ENCODE measurements around the gene PLEKHG5.

Gene PLEKHG5

GRCh38 chr1:6483017-6483760 is 8.3 kb downstream of the PLEKHG5 start:
- no peak overlapping the region for H3K4me3 Mint-ChIP-seq
- no peak overlapping the region for H3K27ac Mint-ChIP-seq
- no peaks in the 10 kb centered on the region for H3K36me3 Mint-ChIP-seq
- peaks cover 64% of the 10 kb centered on the region for H3K27me3 Mint-ChIP-seq
- no peaks in the 10 kb centered on the region for H3K9me3 Mint-ChIP-seq
- ATAC-seq = no peak
- H3K4me1 Mint-ChIP-seq = peaks cover 13% of the 10 kb centered on the region

GRCh38 chr1:6481820-6482219 is 9.6 kb downstream of the PLEKHG5 start:
- Mint-ChIP-seq H3K9me3 (no peaks in the 10 kb centered on the region), H3K27me3 (peaks cover 55% of the 10 kb centered on the region), H3K36me3 (no peaks in the 10 kb centered on the region), H3K4me3 (no peak overlapping the region), H3K4me1 (peaks cover 13% of the 10 kb centered on the region), H3K27ac (no peak overlapping the region)
- ATAC-seq = no peak

- H3K9me3 Mint-ChIP-seq = no peaks in the 10 kb centered on the region
- H3K27me3 Mint-ChIP-seq = peaks cover 31% of the 10 kb centered on the region
- no peak overlapping the region for H3K27ac Mint-ChIP-seq
- peaks cover 11% of the 10 kb centered on the region for H3K4me1 Mint-ChIP-seq
- H3K4me3 Mint-ChIP-seq = no peak overlapping the region
- no peak for ATAC-seq
- H3K36me3 Mint-ChIP-seq = no peaks in the 10 kb centered on the region
These were observed 14.2 kb downstream of the PLEKHG5 start for GRCh38 chr1:6477039-6477820.

DNA sequence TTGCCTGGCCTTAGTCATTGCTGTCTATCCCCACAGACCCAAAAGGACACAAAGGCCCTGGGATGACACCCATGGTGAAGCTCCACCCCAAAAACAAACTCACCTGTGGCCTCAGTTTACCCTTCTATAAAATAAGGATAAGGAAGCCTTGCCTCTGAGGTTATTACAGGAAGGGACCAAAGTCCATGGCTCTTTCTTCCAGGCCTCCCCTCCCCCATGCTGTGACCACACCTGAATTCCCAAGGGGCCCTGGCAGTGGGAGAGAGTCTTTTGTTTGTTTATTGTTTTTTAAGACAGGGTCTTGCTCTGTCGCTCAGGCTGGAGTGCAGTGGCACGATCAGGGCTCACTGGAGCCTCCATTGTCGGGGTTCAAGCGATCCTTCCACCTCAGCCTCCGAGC is 15.0 kb downstream of the PLEKHG5 start:
- ATAC-seq = no peak
- Mint-ChIP-seq H3K27ac (no peak overlapping the region), H3K4me3 (no peak overlapping the region)

DNA sequence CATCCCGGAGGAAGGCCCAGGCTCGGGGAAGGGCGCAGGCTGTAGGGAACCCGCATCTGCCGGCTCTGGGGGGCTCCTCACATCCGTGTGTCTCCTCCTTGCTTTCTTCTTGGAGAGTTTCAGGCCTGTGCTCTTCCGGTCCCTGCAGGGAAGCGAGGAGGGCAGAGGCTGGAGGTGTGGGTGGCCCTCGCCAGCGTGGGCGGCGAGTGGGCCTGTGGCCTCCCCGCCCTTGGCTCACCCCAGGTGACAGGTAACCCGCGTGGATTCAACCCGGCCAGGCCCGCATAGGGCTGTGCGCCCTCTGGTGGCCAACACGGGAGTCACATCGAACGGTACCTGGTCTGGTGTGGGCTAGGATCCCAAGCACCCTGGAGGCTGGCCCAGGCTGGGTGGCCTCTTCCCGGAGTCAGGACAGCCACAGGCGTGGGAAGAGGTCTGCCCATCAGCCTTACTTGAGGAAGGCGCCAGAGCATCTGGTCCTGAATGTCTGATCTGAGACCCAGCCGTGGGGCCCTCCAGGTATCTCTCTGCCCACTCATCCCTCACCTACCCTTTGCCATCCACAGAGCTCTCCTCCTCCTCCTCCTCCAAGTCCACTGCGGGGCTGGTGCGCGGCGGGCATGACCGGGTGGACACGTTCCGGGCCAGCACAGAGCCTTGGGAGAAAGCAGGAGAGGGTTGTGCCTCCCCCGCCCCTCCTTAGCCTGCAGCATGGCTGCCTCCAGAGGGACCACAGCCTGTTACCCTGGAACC is 15.9 kb downstream of the PLEKHG5 start:
- Mint-ChIP-seq H3K27ac (no peak overlapping the region), H3K4me1 (peaks cover 11% of the 10 kb centered on the region), H3K9me3 (no peaks in the 10 kb centered on the region), H3K27me3 (peaks cover 14% of the 10 kb centered on the region), H3K36me3 (no peaks in the 10 kb centered on the region), H3K4me3 (no peak overlapping the region)
- peak; percentile 74 for ATAC-seq

More for the DNA sequence above, 15.0 kb downstream of the PLEKHG5 start:
- no peaks in the 10 kb centered on the region for H3K9me3 Mint-ChIP-seq
- H3K4me1 Mint-ChIP-seq = peaks cover 11% of the 10 kb centered on the region
- H3K36me3 Mint-ChIP-seq = no peaks in the 10 kb centered on the region
- H3K27me3 Mint-ChIP-seq = peaks cover 23% of the 10 kb centered on the region

DNA sequence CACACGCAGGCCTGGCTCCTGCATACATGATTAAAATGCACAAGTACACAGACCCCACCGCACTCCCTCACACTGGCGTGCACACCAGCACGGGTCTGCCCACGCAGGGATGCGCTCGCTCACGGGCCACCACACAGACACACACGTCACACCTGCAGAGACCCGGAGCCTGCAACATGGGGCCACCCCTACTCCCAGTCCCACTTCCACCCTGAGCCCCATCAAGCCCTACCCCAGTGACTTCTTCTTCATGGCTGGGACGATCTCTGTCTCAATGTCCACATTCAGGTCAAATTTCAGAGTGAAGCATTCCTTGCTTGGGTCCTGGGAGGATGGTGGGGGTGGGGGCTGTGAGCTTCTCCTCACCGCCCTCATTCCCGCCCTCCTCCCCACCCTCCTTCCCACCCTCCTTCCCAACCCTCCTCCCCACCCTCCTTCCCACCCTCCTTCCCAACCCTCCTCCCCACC is 16.6 kb downstream of the PLEKHG5 start:
- H3K36me3 Mint-ChIP-seq = no peaks in the 10 kb centered on the region
- H3K27me3 Mint-ChIP-seq = peaks cover 13% of the 10 kb centered on the region
- no peak overlapping the region for H3K27ac Mint-ChIP-seq
- peaks cover 11% of the 10 kb centered on the region for H3K4me1 Mint-ChIP-seq
- H3K4me3 Mint-ChIP-seq = no peak overlapping the region
- no peak for ATAC-seq
- no peaks in the 10 kb centered on the region for H3K9me3 Mint-ChIP-seq

GRCh38 chr1:6473974-6474814 is 17.3 kb downstream of the PLEKHG5 start:
- H3K27me3 Mint-ChIP-seq = peaks cover 13% of the 10 kb centered on the region
- no peak overlapping the region for H3K4me3 Mint-ChIP-seq
- H3K36me3 Mint-ChIP-seq = no peaks in the 10 kb centered on the region
- no peak overlapping the region for H3K27ac Mint-ChIP-seq
- ATAC-seq = no peak
- peaks cover 11% of the 10 kb centered on the region for H3K4me1 Mint-ChIP-seq
- no peaks in the 10 kb centered on the region for H3K9me3 Mint-ChIP-seq

DNA sequence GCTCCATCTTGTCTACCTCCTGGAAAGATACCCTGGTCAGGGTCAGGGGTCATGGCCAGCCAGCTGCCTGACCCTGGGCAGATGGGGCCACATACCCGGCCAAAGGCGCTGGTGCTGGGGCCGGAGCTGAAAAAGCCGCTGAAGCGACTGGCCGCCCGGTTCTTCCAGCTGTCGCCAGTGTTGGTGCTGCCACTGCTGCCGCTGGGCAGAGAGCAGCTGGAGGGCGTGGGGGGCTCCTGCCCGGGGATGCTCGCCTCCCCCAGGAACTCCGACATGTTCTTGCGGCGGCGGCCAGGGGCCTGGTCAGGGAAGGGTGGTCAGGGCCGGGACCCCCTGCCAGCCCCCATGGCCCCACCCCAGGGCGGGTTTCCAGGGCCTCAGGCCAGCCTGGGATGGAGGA is 18.3 kb downstream of the PLEKHG5 start:
- Mint-ChIP-seq H3K9me3 (no peaks in the 10 kb centered on the region), H3K4me3 (no peak overlapping the region), H3K27ac (no peak overlapping the region), H3K27me3 (peaks cover 13% of the 10 kb centered on the region), H3K4me1 (peaks cover 11% of the 10 kb centered on the region), H3K36me3 (no peaks in the 10 kb centered on the region)
- no peak for ATAC-seq

GRCh38 chr1:6472391-6472790 is 19.1 kb downstream of the PLEKHG5 start:
- Mint-ChIP-seq H3K27ac (no peak overlapping the region), H3K4me3 (no peak overlapping the region), H3K36me3 (no peaks in the 10 kb centered on the region), H3K27me3 (peaks cover 20% of the 10 kb centered on the region), H3K4me1 (peaks cover 11% of the 10 kb centered on the region), H3K9me3 (no peaks in the 10 kb centered on the region)
- no peak for ATAC-seq

- Mint-ChIP-seq H3K9me3 (no peaks in the 10 kb centered on the region), H3K36me3 (no peaks in the 10 kb centered on the region), H3K4me1 (peaks cover 11% of the 10 kb centered on the region), H3K27ac (no peak overlapping the region), H3K27me3 (peaks cover 24% of the 10 kb centered on the region), H3K4me3 (no peak overlapping the region)
- no peak for ATAC-seq
These were observed 19.5 kb downstream of the PLEKHG5 start for GRCh38 chr1:6471970-6472368.

- ATAC-seq = no peak
- Mint-ChIP-seq H3K27me3 (peaks cover 28% of the 10 kb centered on the region), H3K4me1 (peaks cover 11% of the 10 kb centered on the region), H3K4me3 (no peak overlapping the region), H3K27ac (no peak overlapping the region), H3K9me3 (no peaks in the 10 kb centered on the region), H3K36me3 (no peaks in the 10 kb centered on the region)
These were observed 20.1 kb downstream of the PLEKHG5 start for GRCh38 chr1:6471086-6471969.

GRCh38 chr1:6470132-6471085 is 21.1 kb downstream of the PLEKHG5 start:
- no peaks in the 10 kb centered on the region for H3K9me3 Mint-ChIP-seq
- peak; percentile 14 for ATAC-seq
- no peak overlapping the region for H3K4me3 Mint-ChIP-seq
- no peaks in the 10 kb centered on the region for H3K36me3 Mint-ChIP-seq
- H3K4me1 Mint-ChIP-seq = peaks cover 6% of the 10 kb centered on the region
- H3K27me3 Mint-ChIP-seq = peaks cover 24% of the 10 kb centered on the region
- H3K27ac Mint-ChIP-seq = no peak overlapping the region
